ENCODE measurements around the gene GART.

GART gene

GRCh38 chr21:33481314-33481943, 60.5 kb downstream of the GART start:
- DNase-seq (ENCODE audit: low read depth) = no peak
- TF ChIP-seq CTCF (IDR thresholded peaks at IDR 0.05; ENCODE audit: control insufficient read depth, extremely low read depth, insufficient read depth) = no peak
- H3K4me3 ChIP-seq (ENCODE audit: low read depth, low read length) = no peak overlapping the region

- TF ChIP-seq CTCF (IDR thresholded peaks at IDR 0.05; ENCODE audit: control insufficient read depth, extremely low read depth, insufficient read depth) = no peak
- DNase-seq (ENCODE audit: low read depth) = no peak
- peak overlapping the region; percentile 68 for H3K4me3 ChIP-seq (ENCODE audit: low read depth, low read length)
Observed at GRCh38 chr21:33480481-33481103, 61.3 kb downstream of the GART start.

GRCh38 chr21:33479679-33480480, 62.0 kb downstream of the GART start, which contains the start of gene TMEM50B:
TMEM50B (minus strand) TSS chr21:33479974; CDS start chr21:33468885, 11,089 bp downstream.
- TF ChIP-seq CTCF (IDR thresholded peaks at IDR 0.05; ENCODE audit: control insufficient read depth, extremely low read depth, insufficient read depth) = peak; percentile 44
- H3K4me3 ChIP-seq (ENCODE audit: low read depth, low read length) = peak within 1 kb of the TSS; percentile 68
- DNase-seq (ENCODE audit: low read depth) = peak; percentile 64

- TF ChIP-seq CTCF (IDR thresholded peaks at IDR 0.05; ENCODE audit: control insufficient read depth, extremely low read depth, insufficient read depth) = 0 out of 2 replicates have a peak, but pooled peaks have one; percentile 10
- DNase-seq (ENCODE audit: low read depth) = no peak
- H3K4me3 ChIP-seq (ENCODE audit: low read depth, low read length) = peak overlapping the region; percentile 68
Observed at GRCh38 chr21:33478935-33479678, 62.8 kb downstream of the GART start.

- no peak for DNase-seq (ENCODE audit: low read depth)
- TF ChIP-seq CTCF (IDR thresholded peaks at IDR 0.05; ENCODE audit: control insufficient read depth, extremely low read depth, insufficient read depth) = no peak
- H3K4me3 ChIP-seq (ENCODE audit: low read depth, low read length) = peak overlapping the region; percentile 68
Observed at GRCh38 chr21:33478182-33478581, 63.7 kb downstream of the GART start.

GRCh38 chr21:33477066-33477465, 64.9 kb downstream of the GART start:
- TF ChIP-seq CTCF (IDR thresholded peaks at IDR 0.05; ENCODE audit: control insufficient read depth, extremely low read depth, insufficient read depth) = no peak
- no peak for DNase-seq (ENCODE audit: low read depth)
- H3K4me3 ChIP-seq (ENCODE audit: low read depth, low read length) = no peak overlapping the region

All from LNCaP clone FGC (cell line).